B cell (primary cell): ENCODE data around the gene MTFMT. TPM values are rescaled to one million over a fixed set of nuclear protein-coding genes. Genes with fewer than 3 reads are reported as not detected.

Experiments
- ATAC-seq: fragments of 200-7000 bp; cut with Tn5 transposase; one replicate; pipeline ENCODE4 v1.10.0; 2021; ENCODE audit warnings: low read depth, mild to moderate bottlenecking, moderate number of reproducible peaks, moderate library complexity
- CTCF ChIA-PET: fragments of 350-600 bp; sonication (Branson Sonifier 250); formaldehyde crosslinking; loops from one replicate; lab custom pipeline; 2021; ENCODE audit warnings: antibody characterized with exemption, inconsistent platforms; lab: Charles Lee
- POLR2A ChIA-PET: fragments of 350-600 bp; sonication (Branson Sonifier 250); formaldehyde crosslinking; loops from one replicate; lab custom pipeline; 2021; ENCODE audit warnings: antibody characterized with exemption; lab: Charles Lee
- DNase-seq: peaks from one replicate; pipeline ENCODE4 v3.0.0; 2013
- H2AFZ ChIP-seq: 2 replicates; pipeline ENCODE4 v1.6.1; 2012; ENCODE audit warnings: mild to moderate bottlenecking, low read depth, low read length; ENCODE audit not compliant: insufficient read depth, poor library complexity, severe bottlenecking
- H3K27ac ChIP-seq, 2 donors: 1 replicate in 1 of 2; 2 replicates in 1 of 2; pipeline ENCODE4 v1.5.1; 2012 to 2013; ENCODE audit warnings: low read length in 2 of 2, mild to moderate bottlenecking in 2 of 2, moderate library complexity in 1 of 2
- H3K27me3 ChIP-seq, 4 experiments: fragments of 200-600 bp in 1 of 4; sonication (generic) in 1 of 4; replicated peaks in 1 of 4; 1 replicate in 2 of 4; 2 replicates in 2 of 4; pipeline versions ENCODE4 v1.6.1 to v1.7.0; 2013 to 2016; ENCODE audit warnings: low read length in 3 of 4, mild to moderate bottlenecking in 2 of 4, mixed read lengths in 1 of 4, moderate library complexity in 1 of 4; ENCODE audit not compliant: insufficient read depth in 4 of 4, control insufficient read depth in 3 of 4; ENCODE audit errors: control extremely low read depth in 1 of 4
- H3K36me3 ChIP-seq, 2 experiments: replicated peaks in 1 of 2; 1 replicate in 1 of 2; 2 replicates in 1 of 2; pipeline versions ENCODE4 v1.6.1 to v1.7.1; 2013; ENCODE audit warnings: low read length in 1 of 2; ENCODE audit not compliant: insufficient read depth in 2 of 2, control insufficient read depth in 1 of 2; ENCODE audit errors: control extremely low read depth in 1 of 2, extremely low read depth in 1 of 2
- H3K4me1 ChIP-seq, 2 donors: fragments of 200-600 bp in 1 of 2; sonication (generic) in 1 of 2; 1 replicate in 1 of 2; 2 replicates in 1 of 2; pipeline versions ENCODE4 v1.5.1 to v1.6.1; 2013 to 2017; ENCODE audit warnings: low read length in 2 of 2; ENCODE audit not compliant: control insufficient read depth in 2 of 2, insufficient read depth in 2 of 2
- H3K4me2 ChIP-seq: replicated peaks from 2 replicates; pipeline ENCODE3; 2012; ENCODE audit warnings: mild to moderate bottlenecking, low read depth, low read length; ENCODE audit not compliant: poor library complexity, severe bottlenecking
- H3K4me3 ChIP-seq, 5 experiments: fragments of 200-600 bp in 1 of 5; sonication (generic) in 1 of 5; 1 replicate in 3 of 5; 2 replicates in 2 of 5; pipeline versions ENCODE4 v1.5.1 to v1.7.0; 2011 to 2016; ENCODE audit warnings: low read length in 4 of 5, mild to moderate bottlenecking in 4 of 5, low read depth in 2 of 5, control low read depth in 1 of 5, moderate library complexity in 1 of 5; ENCODE audit not compliant: insufficient read depth in 1 of 5; ENCODE audit errors: control extremely low read depth in 1 of 5, extremely low read depth in 1 of 5
- H3K79me2 ChIP-seq: fragments of 200-600 bp; sonication (generic); one replicate; pipeline ENCODE4 v1.6.0; 2016; ENCODE audit warnings: low read length; ENCODE audit not compliant: control insufficient read depth, insufficient read depth
- H3K9ac ChIP-seq: fragments of 200-600 bp; sonication (generic); 2 replicates; pipeline ENCODE4 v1.6.1; 2017; ENCODE audit warnings: mild to moderate bottlenecking, low read length, moderate library complexity
- H3K9me3 ChIP-seq, 3 donors: one replicate each; pipeline versions ENCODE4 v1.6.1 to v1.7.1; 2013; ENCODE audit warnings: low read length in 2 of 3; ENCODE audit not compliant: control insufficient read depth in 2 of 3, insufficient read depth in 1 of 3; ENCODE audit errors: control extremely low read depth in 1 of 3
- H4K20me1 ChIP-seq: 2 replicates; pipeline ENCODE4 v1.6.0; 2012; ENCODE audit warnings: mild to moderate bottlenecking, low read length; ENCODE audit not compliant: insufficient read depth, control insufficient read depth, poor library complexity, severe bottlenecking
- H3K27ac Mint-ChIP-seq: one replicate; pipeline ENCODE4 v1.8.0; 2021; ENCODE audit warnings: mixed read lengths
- H3K27me3 Mint-ChIP-seq: one replicate; pipeline ENCODE4 v1.8.0; 2021; ENCODE audit warnings: mixed read lengths
- H3K4me1 Mint-ChIP-seq: one replicate; pipeline ENCODE4 v1.8.0; 2021; ENCODE audit warnings: mixed read lengths
- H3K4me3 Mint-ChIP-seq: one replicate; pipeline ENCODE4 v1.8.0; 2021; ENCODE audit warnings: mixed read lengths
- H3K9me3 Mint-ChIP-seq: one replicate; pipeline ENCODE4 v1.8.0; 2022; ENCODE audit warnings: mixed read lengths; ENCODE audit not compliant: insufficient read depth
- EZH2 ChIP-seq: IDR thresholded peaks from 2 replicates; pipeline ENCODE4 v1.6.1; 2012; ENCODE audit warnings: borderline replicate concordance, low read depth, mild to moderate bottlenecking, moderate library complexity, low read length; ENCODE audit not compliant: insufficient read depth, poor library complexity, severe bottlenecking
- WGBS: methylation state at CpG from one replicate; pipeline ENCODE4 v1.1.5; 2013; ENCODE audit warnings: missing lambda C conversion rate; ENCODE audit not compliant: insufficient coverage; 5-methylcytosine and 5-hydroxymethylcytosine counted together
- intact Hi-C: fragments of 100-400 bp; cut with micrococcal nuclease; formaldehyde crosslinking; loops from one replicate; pipeline ENCODE4 v1.10.0; 2022
- polyA plus RNA-seq: library from polyadenylated mRNA; depleted of rRNA; stranded (reverse); fragments of >200 nt; gene quantifications from 2 replicates; pipeline ENCODE4 v1.2.3, GENCODE V29; 2012
- total RNA-seq, 2 donors: library from RNA; stranded (reverse); fragments of 120-200 nt in 1 of 2; gene quantifications; 1 replicate in 1 of 2; 2 replicates in 1 of 2; pipeline versions ENCODE4 v1.2.3 to v1.2.4, GENCODE V29; 2013 to 2022
- TF ChIP-seq, protein P1 (sequence below): fragments of 200-600 bp; IDR thresholded peaks from one replicate; pipeline ENCODE4 v1.8.0; 2022; ENCODE audit warnings: antibody characterized with exemption, mild to moderate bottlenecking

MTFMT gene
- total and polyA plus RNA-seq, 2 donors (not counting 1 experiment from before 2014, with no cell fraction given): 10.0 to 14.3 TPM

DNA sequence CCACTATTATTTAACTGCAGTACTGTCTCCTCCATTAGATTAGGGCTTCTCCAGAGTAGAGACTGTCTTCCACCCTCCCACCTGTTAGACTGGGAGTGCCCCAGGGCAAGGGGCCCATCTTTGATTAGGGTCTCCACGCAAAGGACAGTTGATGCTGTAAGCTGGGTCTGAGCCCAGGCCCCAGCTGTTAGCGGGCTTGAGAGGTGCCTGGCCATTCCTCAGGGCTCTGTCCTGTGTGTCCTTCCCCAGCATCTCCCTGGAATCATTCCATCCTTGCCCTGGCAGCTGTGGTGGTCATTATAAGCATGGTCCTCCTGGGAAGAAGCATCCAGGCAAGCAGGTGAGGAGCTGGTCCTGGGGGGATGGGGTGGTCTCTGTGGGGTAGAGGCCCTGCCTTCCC is 21.8 kb upstream of the MTFMT start:
- intact Hi-C loops: no loop called here

DNA sequence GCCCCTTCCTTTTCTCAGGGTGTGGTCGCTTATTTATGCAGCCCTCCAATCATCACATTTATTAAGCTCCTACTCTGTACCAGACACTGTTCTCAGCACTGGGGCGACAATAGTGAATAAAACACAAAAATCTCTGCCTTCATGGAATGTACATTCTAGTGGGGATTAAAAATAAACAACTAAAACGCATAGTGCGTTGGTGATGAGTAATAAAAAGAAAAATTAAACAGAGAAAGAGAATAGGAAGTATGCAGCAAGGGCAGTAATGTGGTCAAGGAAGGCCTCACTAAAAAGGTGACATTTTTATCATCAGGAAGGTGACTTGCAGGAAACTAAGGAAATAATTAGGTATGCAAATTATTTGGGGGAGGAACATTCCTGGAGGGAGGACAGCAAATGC is 20.8 kb upstream of the MTFMT start:
- no peak for ATAC-seq
- H3K27ac ChIP-seq: no peak overlapping the region
- no peak for DNase-seq
- 50% methylated on average over 1 of the region's 4 CpGs for WGBS
- no peaks in the 10 kb centered on the region for H3K9me3 Mint-ChIP-seq
- peak overlapping the region; percentile 86 for H3K4me2 ChIP-seq
- peak overlapping the region; percentile 81 for H3K4me3 Mint-ChIP-seq
- no peaks in the 10 kb centered on the region for H4K20me1 ChIP-seq
- no peak overlapping the region for H3K9ac ChIP-seq
- ChIA-PET CTCF (interaction anchor here (0.7 to 1.1 kb wide), 3 partner anchors 8 to 65 kb away, joined by 3 to 4 read pairs (median 3); partner anchors contain the start of gene UBAP1L), POLR2A (no interaction called here)
- H3K4me1 ChIP-seq: peaks cover 13 to 19% of the 10 kb centered on the region in 2 donors
- intact Hi-C loops: no loop called here
- no peak for TF ChIP-seq EZH2
- TF ChIP-seq, protein P1, sequence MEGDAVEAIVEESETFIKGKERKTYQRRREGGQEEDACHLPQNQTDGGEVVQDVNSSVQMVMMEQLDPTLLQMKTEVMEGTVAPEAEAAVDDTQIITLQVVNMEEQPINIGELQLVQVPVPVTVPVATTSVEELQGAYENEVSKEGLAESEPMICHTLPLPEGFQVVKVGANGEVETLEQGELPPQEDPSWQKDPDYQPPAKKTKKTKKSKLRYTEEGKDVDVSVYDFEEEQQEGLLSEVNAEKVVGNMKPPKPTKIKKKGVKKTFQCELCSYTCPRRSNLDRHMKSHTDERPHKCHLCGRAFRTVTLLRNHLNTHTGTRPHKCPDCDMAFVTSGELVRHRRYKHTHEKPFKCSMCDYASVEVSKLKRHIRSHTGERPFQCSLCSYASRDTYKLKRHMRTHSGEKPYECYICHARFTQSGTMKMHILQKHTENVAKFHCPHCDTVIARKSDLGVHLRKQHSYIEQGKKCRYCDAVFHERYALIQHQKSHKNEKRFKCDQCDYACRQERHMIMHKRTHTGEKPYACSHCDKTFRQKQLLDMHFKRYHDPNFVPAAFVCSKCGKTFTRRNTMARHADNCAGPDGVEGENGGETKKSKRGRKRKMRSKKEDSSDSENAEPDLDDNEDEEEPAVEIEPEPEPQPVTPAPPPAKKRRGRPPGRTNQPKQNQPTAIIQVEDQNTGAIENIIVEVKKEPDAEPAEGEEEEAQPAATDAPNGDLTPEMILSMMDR: no peak
- no peak overlapping the region for H3K4me3 ChIP-seq
- no peaks in the 10 kb centered on the region for H3K36me3 ChIP-seq
- peaks cover 4% of the 10 kb centered on the region for H3K27me3 Mint-ChIP-seq
- H3K9me3 ChIP-seq: no peaks in the 10 kb centered on the region
- H3K27me3 ChIP-seq: peaks cover 0 to 6% (median 0%) of the 10 kb centered on the region in 4 experiments
- H2AFZ ChIP-seq: peak overlapping the region; percentile 36
- H3K27ac Mint-ChIP-seq: no peak overlapping the region
- H3K4me1 Mint-ChIP-seq: peaks cover 15% of the 10 kb centered on the region
- H3K79me2 ChIP-seq: no peaks in the 10 kb centered on the region

More for the DNA sequence above, 21.8 kb upstream of the MTFMT start:
- no peak for ATAC-seq
- no peak overlapping the region for H3K4me3 Mint-ChIP-seq
- H3K9me3 Mint-ChIP-seq: no peaks in the 10 kb centered on the region
- no peak overlapping the region for H3K27ac Mint-ChIP-seq
- no peak overlapping the region for H3K9ac ChIP-seq
- 100% methylated on average over 2 of the region's 2 CpGs for WGBS
- peaks cover 13 to 19% of the 10 kb centered on the region in 2 donors for H3K4me1 ChIP-seq
- H3K79me2 ChIP-seq: no peaks in the 10 kb centered on the region
- no peak overlapping the region for H3K4me2 ChIP-seq
- no peaks in the 10 kb centered on the region for H3K9me3 ChIP-seq
- H3K27me3 ChIP-seq: peaks cover 0 to 6% (median 0%) of the 10 kb centered on the region in 4 experiments
- ChIA-PET CTCF (interaction anchor here (0.5 to 4.1 kb wide), 4 partner anchors 10 to 395 kb away, joined by 3 to 13 read pairs (median 4); no protein-coding TSS in a partner anchor), POLR2A (no interaction called here)
- no peak for DNase-seq
- H3K27ac ChIP-seq: no peak overlapping the region
- H3K36me3 ChIP-seq: no peaks in the 10 kb centered on the region
- no peaks in the 10 kb centered on the region for H4K20me1 ChIP-seq
- TF ChIP-seq, protein P1: no peak
- H3K4me1 Mint-ChIP-seq: peaks cover 15% of the 10 kb centered on the region
- H3K4me3 ChIP-seq: no peak overlapping the region
- H2AFZ ChIP-seq: no peak overlapping the region
- H3K27me3 Mint-ChIP-seq: peaks cover 4% of the 10 kb centered on the region
